ENCODE measurements around the gene CACNG4. TPM values are rescaled to one million over a fixed set of nuclear protein-coding genes. Genes with fewer than 3 reads are reported as not detected.

CACNG4 gene
- total and polyA plus RNA-seq, 9 of the 15 experiments (the other 6 are each of a cell fraction or from before 2014, with no cell fraction given), result 0.07 TPM; not detected in 8

- TF ChIP-seq ZBTB2 (IDR thresholded peaks at IDR 0.05) (no peak), DDX20 (tag; IDR thresholded peaks at IDR 0.05; ENCODE audit: low read depth) (no peak), IRF1 (CRISPR knock-in tag; IDR thresholded peaks at IDR 0.05; ENCODE audit: borderline replicate concordance) (no peak), NR2C1 (IDR thresholded peaks at IDR 0.05) (no peak), NR2C1 (tag; IDR thresholded peaks at IDR 0.05) (no peak), ZNF395 (CRISPR knock-in tag; IDR thresholded peaks at IDR 0.05) (no peak), HDAC6 (IDR thresholded peaks at IDR 0.05; ENCODE audit: low read depth, low read length) (no peak), TAF15 (IDR thresholded peaks at IDR 0.05; ENCODE audit: low read depth, low read length) (no peak), ZNF551 (CRISPR knock-in tag; IDR thresholded peaks at IDR 0.05) (no peak), ZNF507 (tag; conservative IDR thresholded peaks at IDR 0.05) (no peak), LEF1 (IDR thresholded peaks at IDR 0.05) (no peak), NCOA4 (IDR thresholded peaks at IDR 0.05; ENCODE audit: partially characterized antibody) (no peak)
These were observed 40.6 kb upstream of the CACNG4 start (continued) for GRCh38 chr17:66923886-66924285.

All from K562 (cell line).